Trophoblast cell (in vitro differentiated cells and primary cell): ENCODE measurements around the gene OLFM2.
A peak's percentile ranks its signal among the peaks of the same experiment; 100 is the strongest.
"Not testable (repeated sequence)": the region's sequence is repeated elsewhere in the genome, so short reads cannot be mapped to it uniquely, and the experiment has no call there.

Experiments
- DNase-seq, 2 donors: peaks; one replicate each; pipeline ENCODE4 v3.0.0-alpha.2; 2016
- H2AFZ ChIP-seq: 2 replicates; pipeline ENCODE4 v1.6.1; 2013; ENCODE audit warnings: low read length, moderate library complexity, mild to moderate bottlenecking; ENCODE audit not compliant: insufficient read depth, poor library complexity
- H2AK5ac ChIP-seq: 2 replicates; pipeline ENCODE4 v1.6.1; 2013; ENCODE audit warnings: mild to moderate bottlenecking, low read length
- H2BK120ac ChIP-seq: 2 replicates; pipeline ENCODE4 v1.6.1; 2013; ENCODE audit warnings: low read length, mild to moderate bottlenecking, moderate library complexity; ENCODE audit not compliant: insufficient read depth, poor library complexity
- H2BK12ac ChIP-seq: 2 replicates; pipeline ENCODE4 v1.6.1; 2013; ENCODE audit warnings: mild to moderate bottlenecking, low read length, moderate library complexity
- H2BK5ac ChIP-seq: 2 replicates; pipeline ENCODE4 v1.6.1; 2013; ENCODE audit warnings: low read length, low read depth, moderate library complexity, mild to moderate bottlenecking; ENCODE audit not compliant: poor library complexity
- H3K14ac ChIP-seq: 2 replicates; pipeline ENCODE4 v1.6.1; 2013; ENCODE audit warnings: mild to moderate bottlenecking, low read length
- H3K18ac ChIP-seq: 2 replicates; pipeline ENCODE4 v1.6.1; 2013; ENCODE audit warnings: mild to moderate bottlenecking, low read length
- H3K23ac ChIP-seq: 2 replicates; pipeline ENCODE4 v1.6.1; 2013; ENCODE audit warnings: low read length
- H3K27ac ChIP-seq: 2 replicates; pipeline ENCODE4 v1.5.1; 2013; ENCODE audit warnings: low read depth, mild to moderate bottlenecking, inconsistent platforms, low read length, moderate library complexity
- H3K27me3 ChIP-seq: 2 replicates; pipeline ENCODE4 v1.6.1; 2013; ENCODE audit warnings: inconsistent platforms, mild to moderate bottlenecking, low read length, moderate library complexity; ENCODE audit not compliant: insufficient read depth
- H3K36me3 ChIP-seq, 2 experiments: 1 replicate in 1 of 2; 2 replicates in 1 of 2; pipeline ENCODE4 v1.6.1; 2013; ENCODE audit warnings: low read length in 2 of 2, mild to moderate bottlenecking in 2 of 2, moderate library complexity in 1 of 2; ENCODE audit not compliant: insufficient read depth in 2 of 2, control insufficient read depth in 1 of 2
- H3K4ac ChIP-seq: 2 replicates; pipeline ENCODE4 v1.6.1; 2013; ENCODE audit warnings: low read depth, mild to moderate bottlenecking, low read length, moderate library complexity
- H3K4me1 ChIP-seq, 2 experiments: 1 replicate in 1 of 2; 2 replicates in 1 of 2; pipeline ENCODE4 v1.6.1; 2013; ENCODE audit warnings: low read length in 2 of 2, mild to moderate bottlenecking in 2 of 2, moderate library complexity in 1 of 2; ENCODE audit not compliant: insufficient read depth in 2 of 2, control insufficient read depth in 1 of 2
- H3K4me2 ChIP-seq: 2 replicates; pipeline ENCODE4 v1.6.1; 2013; ENCODE audit warnings: inconsistent platforms, mild to moderate bottlenecking, low read length, moderate library complexity
- H3K4me3 ChIP-seq: 2 replicates; pipeline ENCODE4 v1.5.1; 2013; ENCODE audit warnings: mild to moderate bottlenecking, low read depth, low read length, inconsistent platforms
- H3K79me1 ChIP-seq: one replicate; pipeline ENCODE4 v1.6.1; 2013; ENCODE audit warnings: low read length
- H3K79me2 ChIP-seq: 2 replicates; pipeline ENCODE4 v1.6.1; 2013; ENCODE audit warnings: low read length, mild to moderate bottlenecking; ENCODE audit not compliant: control insufficient read depth, insufficient read depth, poor library complexity
- H3K9ac ChIP-seq: 2 replicates; pipeline ENCODE4 v1.6.1; 2013; ENCODE audit warnings: mild to moderate bottlenecking, low read length
- H3K9me3 ChIP-seq: 2 replicates; pipeline ENCODE4 v1.6.1; 2013; ENCODE audit warnings: low read depth, mild to moderate bottlenecking, control low read depth, inconsistent platforms, low read length; ENCODE audit not compliant: insufficient read depth
- H4K12ac ChIP-seq: 2 replicates; pipeline ENCODE4 v1.6.1; 2013; ENCODE audit warnings: low read depth, mild to moderate bottlenecking, low read length, moderate library complexity
- H4K8ac ChIP-seq: 2 replicates; pipeline ENCODE4 v1.6.1; 2013; ENCODE audit warnings: low read depth, mild to moderate bottlenecking, low read length, moderate library complexity
- H4K91ac ChIP-seq: one replicate; pipeline ENCODE4 v1.6.1; 2013; ENCODE audit warnings: low read depth, mild to moderate bottlenecking, low read length, moderate library complexity
- WGBS: extraction: QIAGEN DNeasy Blood & Tissue Kit; methylation state at CpG from one replicate; pipeline ENCODE4 v1.1.7; 2013; ENCODE audit warnings: missing lambda C conversion rate; ENCODE audit not compliant: insufficient read length, insufficient coverage; ENCODE audit errors: extremely low coverage; 5-methylcytosine and 5-hydroxymethylcytosine counted together

OLFM2 gene

DNA sequence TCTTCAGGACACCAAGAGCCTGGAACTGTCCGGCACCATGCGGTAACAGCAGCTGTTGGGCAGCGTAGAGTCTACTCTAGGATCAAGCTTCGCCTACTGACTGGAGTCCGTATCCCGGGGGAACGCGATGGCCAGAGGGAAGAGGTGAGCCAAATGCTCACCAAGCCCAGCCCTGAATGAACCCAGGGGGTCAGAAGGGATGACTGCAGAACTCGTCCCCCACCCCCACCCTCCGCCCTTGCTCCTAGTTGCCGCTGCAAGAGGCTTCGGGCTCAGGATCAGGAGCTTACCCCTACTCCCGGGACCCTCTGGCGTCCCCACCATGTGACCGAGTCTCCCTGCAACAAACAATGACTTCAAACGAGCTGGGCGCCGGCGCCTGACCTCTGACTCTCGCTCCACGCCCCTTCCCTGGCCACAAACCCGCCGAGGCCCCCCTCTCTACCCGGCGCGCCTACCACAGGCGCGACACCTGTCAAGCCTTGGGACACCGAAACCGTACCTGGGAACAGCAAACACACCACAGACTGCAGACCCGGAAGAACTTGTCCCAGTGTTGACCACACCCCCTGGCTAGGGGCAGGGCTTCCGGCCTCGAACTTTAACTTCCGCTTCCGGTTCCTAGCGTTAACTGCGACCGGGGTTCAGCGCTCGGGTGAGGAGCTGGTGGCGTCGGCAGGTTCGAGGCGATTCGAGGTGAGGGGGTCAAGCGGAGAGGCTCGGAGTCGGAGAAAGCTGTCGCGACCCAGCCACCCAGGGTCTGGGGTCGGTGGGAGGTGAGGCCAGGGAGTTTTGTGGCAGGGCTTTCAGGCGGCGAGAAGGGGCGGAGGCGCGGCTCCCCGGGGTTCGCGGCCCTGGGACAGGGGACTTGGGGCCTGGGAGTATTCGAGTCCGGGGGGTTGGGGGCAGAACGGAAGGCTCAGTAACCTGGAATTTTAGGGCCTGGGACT is 108.8 kb downstream of the OLFM2 start, which contains the start of gene UBL5:
UBL5 (plus strand) TSS at position 630 of the 950 bp plus-strand sequence. CDS start 420 bp downstream, outside the sequence.
- Histone ChIP-seq H3K27me3 (no peaks in the 10 kb centered on the region), H4K91ac (peak within 1 kb of the TSS; percentile 79), H2BK5ac (no peak within 1 kb of the TSS), H3K4ac (peak within 1 kb of the TSS; percentile 63), H3K4me3 (peak within 1 kb of the TSS; percentile 86), H3K27ac (peak within 1 kb of the TSS; percentile 14), H2BK120ac (no peak within 1 kb of the TSS), H3K18ac (peak within 1 kb of the TSS; percentile 68), H2AFZ (peak within 1 kb of the TSS; percentile 79), H3K79me2 (peaks cover 8% of the 10 kb centered on the region), H3K14ac (peak within 1 kb of the TSS; percentile 83), H4K8ac (peak within 1 kb of the TSS; percentile 96), H3K79me1 (peaks cover 4% of the 10 kb centered on the region), H3K9ac (peak within 1 kb of the TSS; percentile 73), H4K12ac (peak within 1 kb of the TSS; percentile 73), H3K4me2 (peak within 1 kb of the TSS; percentile 91), H3K4me1 (peaks cover 8 to 9% of the 10 kb centered on the region in 2 experiments), H2AK5ac (peak within 1 kb of the TSS; percentile 34), H3K9me3 (no peaks in the 10 kb centered on the region), H3K36me3 (peaks cover 9 to 11% of the 10 kb centered on the region in 2 experiments), H3K23ac (no peak within 1 kb of the TSS), H2BK12ac (no peak within 1 kb of the TSS)
- WGBS: no CpG with 5 or more reads among the region's 62 CpGs
- peak; percentile 77 to 91 for DNase-seq

DNA sequence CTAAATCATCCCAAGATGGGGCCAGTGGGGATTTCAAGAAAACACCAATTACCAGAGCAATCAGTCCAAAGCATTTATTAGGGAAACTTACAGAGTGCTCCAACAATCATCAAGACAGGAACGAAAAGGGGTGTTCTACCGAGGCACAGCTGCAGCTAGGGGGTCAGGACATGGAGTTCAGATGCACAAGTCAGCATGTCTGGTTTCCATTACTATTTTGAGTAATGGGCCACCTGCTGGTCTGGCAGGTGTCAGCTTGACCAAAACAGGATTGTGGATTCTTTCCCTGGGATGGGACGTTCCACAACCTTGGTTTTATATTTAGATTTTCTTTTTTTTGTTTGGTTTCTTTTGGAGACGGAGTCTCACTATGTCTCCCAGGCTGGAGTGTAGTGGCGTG is 112.5 kb downstream of the OLFM2 start:
- Histone ChIP-seq H2AK5ac (no peak overlapping the region), H2BK5ac (no peak overlapping the region), H4K8ac (no peak overlapping the region), H3K27ac (no peak overlapping the region), H4K91ac (no peak overlapping the region), H3K79me2 (peaks cover 9% of the 10 kb centered on the region), H3K36me3 (no peaks in the 10 kb centered on the region), H2BK120ac (no peak overlapping the region), H3K79me1 (peaks cover 5% of the 10 kb centered on the region), H2BK12ac (no peak overlapping the region), H3K14ac (no peak overlapping the region), H3K4me2 (no peak overlapping the region), H3K23ac (no peak overlapping the region), H3K4ac (no peak overlapping the region), H2AFZ (no peak overlapping the region), H3K4me1 (peaks cover 8 to 9% of the 10 kb centered on the region in 2 experiments), H3K4me3 (no peak overlapping the region), H4K12ac (no peak overlapping the region), H3K9me3 (no peaks in the 10 kb centered on the region), H3K27me3 (no peaks in the 10 kb centered on the region), H3K18ac (no peak overlapping the region), H3K9ac (no peak overlapping the region)
- no peak for DNase-seq
- no CpG with 5 or more reads among the region's 5 CpGs for WGBS

DNA sequence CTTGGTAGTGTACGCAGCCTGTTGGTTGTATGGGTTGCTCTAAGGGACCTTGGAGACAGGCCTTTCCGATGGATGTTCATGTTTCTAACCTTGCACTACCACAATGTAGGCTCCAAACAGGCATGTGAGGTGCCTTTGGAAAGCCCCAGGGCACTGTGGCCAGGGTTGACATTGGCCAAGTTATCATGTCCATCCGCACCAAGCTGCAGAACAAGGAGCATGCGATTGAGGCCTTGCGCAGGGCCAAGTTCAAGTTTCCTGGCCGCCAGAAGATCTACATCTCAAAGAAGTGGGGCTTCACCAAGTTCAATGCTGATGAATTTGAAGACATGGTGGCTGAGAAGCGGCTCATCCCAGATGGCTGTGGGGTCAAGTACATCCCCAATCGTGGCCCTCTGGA is 116.3 kb downstream of the OLFM2 start:
- H2BK12ac ChIP-seq, H3K9ac ChIP-seq, H4K12ac ChIP-seq, H2AFZ ChIP-seq, H3K36me3 ChIP-seq, H2BK120ac ChIP-seq, H4K91ac ChIP-seq, H3K79me1 ChIP-seq, H3K27me3 ChIP-seq, H2AK5ac ChIP-seq, H3K79me2 ChIP-seq, H3K18ac ChIP-seq, H3K9me3 ChIP-seq, H2BK5ac ChIP-seq, H4K8ac ChIP-seq, DNase-seq, H3K4ac ChIP-seq, H3K4me3 ChIP-seq, H3K4me1 ChIP-seq, H3K23ac ChIP-seq, H3K27ac ChIP-seq, H3K14ac ChIP-seq: not testable (repeated sequence)
- WGBS: no CpG with 5 or more reads among the region's 8 CpGs
- peak overlapping the region; percentile 50 for H3K4me2 ChIP-seq

DNA sequence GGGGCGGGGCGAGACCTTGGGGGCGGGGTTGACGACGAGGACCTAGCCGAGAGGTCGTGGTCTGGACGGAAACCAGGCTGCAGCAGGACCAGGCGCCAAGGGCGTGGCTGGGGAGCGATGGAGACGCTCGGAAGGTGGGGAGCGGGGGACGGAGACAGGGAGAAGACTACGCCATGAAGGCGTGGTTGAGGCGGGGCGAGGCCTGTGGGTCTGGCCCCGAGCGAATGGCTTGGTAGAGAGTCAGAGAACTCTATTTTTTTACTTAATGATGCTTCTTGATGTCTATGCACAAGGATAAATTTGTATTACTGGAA is 116.8 kb downstream of the OLFM2 start:
- Histone ChIP-seq H4K8ac (no peak overlapping the region), H3K27me3 (no peaks in the 10 kb centered on the region), H3K18ac (no peak overlapping the region), H3K9ac (no peak overlapping the region), H3K36me3 (peaks cover 4 to 6% of the 10 kb centered on the region in 2 experiments), H2BK120ac (no peak overlapping the region), H3K4me3 (peak overlapping the region; percentile 33), H3K4me2 (peak overlapping the region; percentile 50), H2AK5ac (no peak overlapping the region), H3K9me3 (peaks cover 3% of the 10 kb centered on the region), H3K23ac (no peak overlapping the region), H3K79me1 (peaks cover 6% of the 10 kb centered on the region), H3K4me1 (peaks cover 0 to 4% of the 10 kb centered on the region in 2 experiments), H3K79me2 (peaks cover 7% of the 10 kb centered on the region), H4K91ac (no peak overlapping the region), H2BK12ac (no peak overlapping the region), H2AFZ (no peak overlapping the region), H3K14ac (no peak overlapping the region), H2BK5ac (no peak overlapping the region), H3K27ac (no peak overlapping the region), H4K12ac (no peak overlapping the region), H3K4ac (no peak overlapping the region)
- no peak for DNase-seq
- no CpG with 5 or more reads among the region's 21 CpGs for WGBS
